ENCODE data around the gene HAUS3.
"Not testable (repeated sequence)": the region's sequence is repeated elsewhere in the genome, so short reads cannot be mapped to it uniquely, and the experiment has no call there.

HAUS3 gene

GRCh38 chr4:2251073-2251794 lies 9.3 kb upstream of the HAUS3 start:
- no peak for DNase-seq

- DNase-seq = no peak
Measured at GRCh38 chr4:2250357-2251072, 8.6 kb upstream of the HAUS3 start.

GRCh38 chr4:2249526-2250356 lies 7.8 kb upstream of the HAUS3 start:
- DNase-seq = no peak

- DNase-seq = no peak
Measured at GRCh38 chr4:2248821-2249261, 6.9 kb upstream of the HAUS3 start.

GRCh38 chr4:2248044-2248780 lies 6.3 kb upstream of the HAUS3 start:
- DNase-seq = no peak

GRCh38 chr4:2247128-2248043 lies 5.5 kb upstream of the HAUS3 start:
- DNase-seq = no peak

GRCh38 chr4:2246384-2247127 lies 4.6 kb upstream of the HAUS3 start:
- DNase-seq = no peak

GRCh38 chr4:2245787-2246275 lies 3.9 kb upstream of the HAUS3 start:
- DNase-seq = no peak

GRCh38 chr4:2245057-2245786 lies 3.3 kb upstream of the HAUS3 start:
- no peak for DNase-seq

GRCh38 chr4:2243681-2244380 lies 1.9 kb upstream of the HAUS3 start:
- peak; percentile 61 for DNase-seq

GRCh38 chr4:2241003-2241402 lies 918 bp downstream of the HAUS3 start:
- no peak for DNase-seq

GRCh38 chr4:2236944-2237666 lies 4.8 kb downstream of the HAUS3 start:
- no peak for DNase-seq

GRCh38 chr4:2231082-2231481 lies 10.8 kb downstream of the HAUS3 start:
- no peak for DNase-seq

- DNase-seq = no peak
Measured at GRCh38 chr4:2226261-2226660, 15.7 kb downstream of the HAUS3 start.

GRCh38 chr4:2222838-2223237 lies 19.1 kb downstream of the HAUS3 start:
- no peak for DNase-seq

- DNase-seq = not testable (repeated sequence)
Measured at GRCh38 chr4:2221378-2221777, 20.5 kb downstream of the HAUS3 start.

GRCh38 chr4:2220016-2220630 lies 21.8 kb downstream of the HAUS3 start:
- DNase-seq = peak; percentile 40

- DNase-seq = no peak
Measured at GRCh38 chr4:2219233-2219760, 22.6 kb downstream of the HAUS3 start.
